COLO668 (cell line): Measurements from ENCODE around the gene PROM1.

Experiments used
- DNase-seq: peaks from one replicate; lab custom pipeline; 2025; ENCODE audit not compliant: unreplicated experiment; lab: John Stamatoyannopoulos, UW

PROM1 gene, protein sequence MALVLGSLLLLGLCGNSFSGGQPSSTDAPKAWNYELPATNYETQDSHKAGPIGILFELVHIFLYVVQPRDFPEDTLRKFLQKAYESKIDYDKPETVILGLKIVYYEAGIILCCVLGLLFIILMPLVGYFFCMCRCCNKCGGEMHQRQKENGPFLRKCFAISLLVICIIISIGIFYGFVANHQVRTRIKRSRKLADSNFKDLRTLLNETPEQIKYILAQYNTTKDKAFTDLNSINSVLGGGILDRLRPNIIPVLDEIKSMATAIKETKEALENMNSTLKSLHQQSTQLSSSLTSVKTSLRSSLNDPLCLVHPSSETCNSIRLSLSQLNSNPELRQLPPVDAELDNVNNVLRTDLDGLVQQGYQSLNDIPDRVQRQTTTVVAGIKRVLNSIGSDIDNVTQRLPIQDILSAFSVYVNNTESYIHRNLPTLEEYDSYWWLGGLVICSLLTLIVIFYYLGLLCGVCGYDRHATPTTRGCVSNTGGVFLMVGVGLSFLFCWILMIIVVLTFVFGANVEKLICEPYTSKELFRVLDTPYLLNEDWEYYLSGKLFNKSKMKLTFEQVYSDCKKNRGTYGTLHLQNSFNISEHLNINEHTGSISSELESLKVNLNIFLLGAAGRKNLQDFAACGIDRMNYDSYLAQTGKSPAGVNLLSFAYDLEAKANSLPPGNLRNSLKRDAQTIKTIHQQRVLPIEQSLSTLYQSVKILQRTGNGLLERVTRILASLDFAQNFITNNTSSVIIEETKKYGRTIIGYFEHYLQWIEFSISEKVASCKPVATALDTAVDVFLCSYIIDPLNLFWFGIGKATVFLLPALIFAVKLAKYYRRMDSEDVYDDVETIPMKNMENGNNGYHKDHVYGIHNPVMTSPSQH

DNA sequence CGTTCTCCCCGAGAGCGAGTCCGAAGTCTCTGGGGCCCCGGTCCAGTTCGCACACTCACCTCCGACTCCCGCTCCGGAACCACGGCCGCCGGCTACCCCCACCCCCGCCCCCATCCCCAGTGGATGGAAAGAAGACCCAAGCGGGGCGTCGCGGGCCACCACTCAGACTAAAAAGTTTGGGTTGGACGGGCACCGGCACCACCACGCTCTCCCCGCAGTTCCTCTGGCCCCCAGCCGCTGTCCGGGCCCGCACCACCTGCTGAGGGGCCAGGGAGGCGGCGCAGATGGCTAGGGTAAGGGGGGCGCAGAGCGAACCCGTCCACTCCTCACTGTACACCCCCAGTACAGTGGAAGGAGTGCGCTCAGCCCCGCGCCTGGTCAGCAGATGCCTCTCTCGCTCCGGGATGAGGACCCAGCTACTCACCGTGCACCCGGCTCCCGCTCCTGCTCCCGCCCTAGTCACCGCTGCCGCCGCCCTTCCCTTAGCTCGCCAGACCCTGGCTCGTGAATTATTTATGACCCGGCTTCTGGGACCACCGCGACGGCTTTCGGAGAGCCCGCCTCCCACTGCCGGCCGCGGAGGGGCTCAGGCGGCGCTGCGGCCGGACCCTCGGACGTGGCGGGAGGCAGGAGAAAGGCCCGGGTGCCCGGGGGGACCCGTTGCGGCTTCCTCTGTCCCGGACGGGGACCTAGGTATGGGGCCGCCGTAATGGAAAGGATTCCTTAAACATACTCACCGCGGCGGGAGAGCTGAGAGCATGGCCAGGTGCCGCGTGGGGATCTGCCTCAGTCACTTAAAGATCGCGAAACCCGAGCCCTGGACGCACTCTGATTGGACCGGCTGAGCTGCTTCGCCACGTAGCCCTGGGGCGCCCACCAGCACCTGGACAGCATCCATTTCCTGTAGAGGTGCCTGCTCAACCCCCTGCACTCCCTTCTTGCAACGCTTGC, at the start of gene PROM1:
PROM1 (minus strand) TSS at position 783 of the 951 bp plus-strand sequence. CDS start 8,117 bp downstream, outside the sequence.
- DNase-seq, result peak; percentile 85

DNA sequence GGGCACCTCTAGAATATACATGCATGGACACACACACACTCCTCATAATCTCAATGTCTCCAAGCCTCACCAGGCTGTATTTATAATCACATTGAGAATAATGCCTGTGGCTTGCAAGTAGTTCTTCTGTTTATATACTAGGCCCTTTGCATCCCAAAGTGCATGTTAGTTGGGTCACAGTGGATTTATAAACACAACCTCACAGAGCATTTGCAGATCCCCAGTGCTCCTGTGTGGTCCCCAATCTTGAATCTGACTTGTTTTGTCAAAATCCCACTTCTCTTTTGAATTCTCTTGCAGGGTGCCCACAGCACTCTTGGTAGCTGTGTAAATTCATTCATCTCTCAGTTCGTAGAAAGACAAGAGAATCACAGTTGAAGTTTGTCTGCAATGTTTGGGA, 49.6 kb upstream of the PROM1 start:
- DNase-seq, result no peak

DNA sequence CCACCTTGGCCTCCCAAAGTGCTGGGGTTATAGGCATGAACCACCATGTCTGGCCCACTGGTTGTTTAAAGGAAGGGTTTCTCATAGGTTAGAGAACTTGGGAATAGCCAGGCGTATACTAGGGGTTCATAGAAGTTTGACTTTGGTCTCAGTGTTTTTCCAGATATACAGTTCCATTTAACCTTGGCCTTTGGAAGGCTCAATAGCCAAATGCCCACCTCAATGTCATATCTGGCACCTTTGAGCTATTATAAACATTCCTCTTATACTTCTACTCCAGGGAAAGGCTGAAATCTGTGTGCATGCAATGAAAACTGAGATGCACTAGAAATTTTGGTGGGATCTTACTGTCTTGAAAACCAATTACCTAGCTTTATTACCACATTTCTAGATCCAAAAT, 47.5 kb upstream of the PROM1 start:
- no peak for DNase-seq

DNA sequence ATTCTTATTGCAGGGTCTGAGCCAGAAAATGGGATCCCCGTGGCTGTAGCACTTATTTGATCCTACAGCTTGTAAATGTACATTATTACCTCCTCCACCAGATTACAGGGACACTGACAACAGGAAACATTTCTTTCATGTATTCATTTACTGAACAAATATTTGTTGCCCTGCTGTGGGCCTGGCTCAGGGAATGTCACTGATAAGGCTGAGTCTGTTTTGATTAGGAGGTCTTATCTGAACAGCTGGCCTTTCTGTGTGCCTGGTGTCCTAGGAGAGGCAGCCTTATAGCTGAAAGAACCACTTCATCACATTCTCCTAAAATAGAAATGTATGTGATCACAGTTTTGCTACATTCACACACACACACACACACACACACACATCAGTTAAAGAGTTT, 45.5 kb upstream of the PROM1 start:
- peak; percentile 71 for DNase-seq

DNA sequence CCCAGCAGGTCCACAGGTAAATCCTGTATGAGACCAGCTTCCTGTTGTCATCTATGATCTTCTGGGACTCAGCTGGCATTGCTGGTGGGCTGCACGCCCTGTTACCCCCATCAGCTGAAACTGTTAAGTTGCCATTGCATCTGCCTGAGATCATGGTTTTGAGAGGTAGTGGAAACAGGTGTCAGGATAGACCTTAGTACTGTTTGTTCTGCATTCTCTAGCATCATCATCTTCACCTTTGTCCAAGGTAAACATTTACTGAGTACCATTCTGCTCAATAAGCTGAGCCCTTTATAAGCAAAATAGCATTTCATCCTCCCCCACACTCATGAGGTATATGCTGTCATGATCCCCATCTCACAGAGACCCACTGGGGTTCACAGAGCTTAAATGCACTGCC, 42.9 kb upstream of the PROM1 start:
- DNase-seq, result peak; percentile 53

DNA sequence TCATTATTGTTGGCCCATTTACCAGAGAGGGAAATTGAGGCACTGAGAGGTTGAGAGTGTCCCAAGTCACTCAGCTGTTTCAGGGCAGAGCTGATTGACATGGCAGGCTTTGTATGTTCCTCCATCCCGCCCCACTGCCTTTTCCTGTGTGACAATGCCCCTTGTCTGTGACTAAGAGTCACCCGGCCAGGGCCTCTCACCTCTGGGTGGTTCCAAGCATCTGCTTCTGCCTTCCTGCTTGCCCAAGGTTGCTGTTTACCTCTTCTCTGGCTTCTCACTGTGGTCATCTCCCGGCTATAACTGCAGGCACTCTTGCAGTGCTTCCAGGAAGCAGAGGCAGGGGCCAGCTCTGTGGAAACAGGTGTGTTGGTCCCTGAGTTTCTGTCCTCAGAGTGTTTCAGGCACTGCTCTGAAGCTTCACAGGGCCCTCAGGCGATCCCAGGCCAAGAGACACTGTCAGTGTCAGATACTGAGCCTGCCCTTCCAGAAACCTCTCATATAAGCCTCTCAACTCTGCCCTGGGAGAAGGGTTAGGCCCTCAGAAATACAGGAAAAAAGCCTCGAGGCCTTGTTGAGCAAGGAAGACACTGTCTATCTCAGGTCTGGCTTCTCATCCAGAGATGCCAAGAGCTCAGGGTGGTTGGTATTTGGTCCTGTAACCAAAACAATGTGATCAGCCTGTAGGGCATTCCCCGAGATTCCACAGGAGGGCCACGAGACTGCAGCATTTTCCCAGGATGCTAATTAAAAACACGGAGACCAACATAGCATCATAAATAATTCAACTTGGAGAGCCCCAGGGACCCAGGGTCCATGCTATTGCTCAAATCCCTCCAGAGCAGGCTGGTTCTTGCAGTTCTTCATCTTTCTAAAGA, 42.0 kb upstream of the PROM1 start:
- DNase-seq, result peak; percentile 74

DNA sequence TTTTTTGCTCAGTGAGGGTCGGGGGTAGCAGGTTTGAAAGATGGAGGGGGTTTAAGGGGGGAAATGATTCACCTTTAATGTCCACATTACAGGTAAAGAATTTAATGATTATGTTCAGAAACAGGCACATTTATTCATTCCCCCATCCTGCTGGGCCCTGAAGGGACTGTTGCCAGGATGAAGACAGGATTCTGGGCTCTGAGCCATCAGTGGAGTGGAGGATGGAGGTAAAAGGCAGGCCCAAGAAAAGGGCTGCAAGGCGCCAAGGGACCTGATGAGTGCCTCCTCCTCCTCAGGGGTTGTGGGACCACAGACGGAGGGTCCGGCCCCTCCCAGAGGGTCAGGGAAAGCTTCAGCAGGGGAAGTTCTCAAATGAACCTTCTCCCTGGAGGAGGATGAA, 40.4 kb upstream of the PROM1 start:
- peak; percentile 12 for DNase-seq

DNA sequence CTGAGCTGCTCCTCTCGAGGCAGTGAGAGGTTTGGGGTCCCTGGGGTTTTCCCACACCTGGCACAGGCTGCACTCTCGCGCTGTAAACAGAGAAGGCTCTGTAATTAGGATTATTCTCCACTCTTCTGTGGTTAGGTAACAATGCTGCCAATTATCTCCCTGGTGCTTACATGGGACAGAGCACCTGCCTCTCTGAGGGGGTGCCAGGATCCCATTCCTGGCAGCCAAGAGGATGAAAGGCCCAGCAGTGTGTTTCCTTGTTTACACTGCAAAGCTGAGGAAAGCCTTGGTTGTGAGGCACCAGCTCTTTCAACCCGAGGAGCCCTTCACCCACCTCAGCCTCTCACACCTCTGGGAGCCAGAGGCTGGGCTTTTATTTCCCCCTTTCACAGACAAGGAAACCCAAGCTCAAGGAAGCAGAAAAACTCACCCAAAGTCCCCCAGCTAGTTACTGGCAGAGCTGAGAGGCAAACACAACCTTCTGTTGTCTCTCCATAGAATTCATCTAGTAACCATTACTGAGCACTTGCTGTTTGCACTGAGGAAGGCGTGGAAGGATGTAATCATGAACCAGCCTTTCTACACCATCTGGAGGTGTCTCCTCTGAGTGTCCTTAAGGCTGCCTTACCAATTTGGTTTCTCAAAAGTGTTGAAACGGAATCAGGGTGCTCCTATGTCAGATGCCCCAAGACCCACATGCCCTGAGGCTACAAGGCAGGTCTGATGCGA, 39.7 kb upstream of the PROM1 start:
- peak; percentile 88 for DNase-seq

DNA sequence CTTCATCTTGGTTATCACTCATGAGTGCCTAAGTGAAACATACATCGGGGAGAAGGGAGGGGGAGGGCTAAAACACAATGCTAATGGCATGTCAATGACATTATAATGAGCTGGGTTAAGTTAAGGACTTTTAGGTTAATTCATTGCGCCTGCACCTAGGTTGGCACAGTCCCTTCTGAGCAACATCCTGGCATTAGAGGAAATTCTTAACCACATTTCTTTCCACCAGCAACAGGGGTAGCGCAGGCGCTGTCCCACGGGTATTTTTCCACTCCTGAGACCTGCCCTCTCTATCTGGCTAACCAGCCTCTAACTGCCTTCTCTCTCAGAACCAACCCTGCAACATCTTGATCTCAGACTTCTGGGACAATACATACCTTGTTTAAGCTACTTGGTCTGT, 39.0 kb upstream of the PROM1 start:
- peak; percentile 36 for DNase-seq

DNA sequence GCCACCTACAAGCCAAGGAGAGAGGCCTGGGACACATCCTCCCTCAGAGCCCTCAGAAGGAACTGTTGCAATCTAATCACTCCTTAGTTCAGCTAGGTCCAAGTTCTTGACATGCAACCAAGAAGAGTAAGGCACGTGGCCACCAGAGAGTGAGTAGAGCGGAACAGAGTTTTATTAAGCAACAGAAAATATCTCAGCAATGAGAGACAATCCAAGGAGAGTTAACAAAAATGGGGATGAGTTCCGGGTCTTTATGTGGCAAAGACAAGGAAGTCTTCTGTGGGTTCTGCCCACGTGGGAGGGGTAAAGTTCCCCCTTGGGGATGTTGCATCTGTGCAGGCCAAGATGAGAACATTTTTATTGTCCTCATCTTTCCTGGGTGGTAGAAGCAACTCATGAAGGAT, 38.5 kb upstream of the PROM1 start:
- no peak for DNase-seq

DNA sequence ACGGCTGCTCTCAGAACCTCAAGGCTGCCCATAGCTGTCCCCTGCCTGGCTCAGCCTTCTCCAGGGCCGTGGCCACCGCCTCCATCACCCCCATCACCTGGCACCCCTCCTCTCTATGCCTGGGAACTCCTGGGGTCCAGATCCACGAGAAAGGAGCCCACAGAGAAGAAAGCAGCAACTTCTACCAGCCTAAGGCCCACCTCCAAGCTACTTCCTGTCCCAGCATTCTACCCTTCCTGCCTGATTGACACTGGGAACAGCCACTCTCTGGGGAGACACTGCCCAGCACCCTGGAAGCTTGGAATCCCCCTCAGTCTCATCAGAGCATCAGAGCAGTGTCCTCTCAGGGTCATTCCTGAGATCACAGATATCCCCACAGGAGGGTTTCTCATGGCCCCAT, 36.9 kb upstream of the PROM1 start:
- no peak for DNase-seq

DNA sequence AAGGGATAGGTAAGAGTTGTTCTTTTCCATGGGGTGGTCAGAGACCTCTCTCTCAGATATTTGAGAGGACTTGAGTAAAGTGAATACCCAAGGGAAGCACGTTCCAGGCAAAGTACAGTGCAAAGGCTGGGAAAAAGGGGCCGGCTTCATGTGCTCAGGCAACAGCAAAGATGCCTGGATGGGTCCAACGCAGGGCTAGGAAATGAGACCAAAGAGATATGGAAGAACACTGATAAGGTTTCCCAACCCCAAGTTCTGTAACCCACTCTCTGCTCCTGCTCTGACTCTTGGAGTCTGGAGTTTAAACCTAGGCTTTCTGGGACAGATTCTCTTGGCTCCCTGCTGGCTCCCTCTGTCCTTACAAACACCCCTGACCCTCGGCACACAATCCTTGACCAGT, 36.2 kb upstream of the PROM1 start:
- DNase-seq, result no peak

DNA sequence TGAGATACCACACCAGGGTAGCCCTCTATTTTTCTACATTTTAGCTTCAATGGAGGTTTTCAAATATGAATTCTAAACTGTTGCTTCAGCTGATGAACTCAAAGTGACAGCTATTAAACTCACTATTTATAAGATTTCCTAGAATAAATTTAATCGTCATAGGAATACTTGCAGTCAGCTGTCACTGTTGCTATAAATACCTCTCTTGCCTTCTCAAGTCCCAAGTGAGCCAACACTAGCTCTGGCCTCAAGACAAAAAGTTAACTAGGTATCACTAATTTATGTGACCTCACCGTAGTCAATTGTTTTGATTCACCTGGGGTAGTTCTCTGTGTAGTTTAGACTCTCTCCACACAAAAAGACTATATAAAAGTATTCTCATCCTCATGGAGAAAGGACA, 34.3 kb upstream of the PROM1 start:
- DNase-seq, result no peak

DNA sequence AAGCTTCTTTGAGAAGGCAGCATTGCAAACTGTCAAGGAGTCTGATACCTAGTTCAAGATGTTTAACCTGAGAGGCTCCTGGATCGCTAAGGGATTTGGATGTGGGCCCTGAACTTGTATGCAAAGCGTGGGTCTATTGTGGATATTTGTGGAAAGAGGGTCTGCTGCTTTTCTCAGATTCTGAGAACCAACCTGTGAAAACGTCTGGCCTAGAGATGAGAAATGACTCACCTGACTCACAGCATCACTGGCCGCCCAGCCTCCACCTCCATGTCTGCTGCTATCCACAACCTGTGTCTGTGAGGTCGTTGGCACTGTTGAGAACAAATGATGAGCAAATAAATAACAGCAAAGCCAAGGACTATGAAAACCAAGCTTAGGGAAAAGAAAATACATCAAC, 33.3 kb upstream of the PROM1 start:
- peak; percentile 24 for DNase-seq

DNA sequence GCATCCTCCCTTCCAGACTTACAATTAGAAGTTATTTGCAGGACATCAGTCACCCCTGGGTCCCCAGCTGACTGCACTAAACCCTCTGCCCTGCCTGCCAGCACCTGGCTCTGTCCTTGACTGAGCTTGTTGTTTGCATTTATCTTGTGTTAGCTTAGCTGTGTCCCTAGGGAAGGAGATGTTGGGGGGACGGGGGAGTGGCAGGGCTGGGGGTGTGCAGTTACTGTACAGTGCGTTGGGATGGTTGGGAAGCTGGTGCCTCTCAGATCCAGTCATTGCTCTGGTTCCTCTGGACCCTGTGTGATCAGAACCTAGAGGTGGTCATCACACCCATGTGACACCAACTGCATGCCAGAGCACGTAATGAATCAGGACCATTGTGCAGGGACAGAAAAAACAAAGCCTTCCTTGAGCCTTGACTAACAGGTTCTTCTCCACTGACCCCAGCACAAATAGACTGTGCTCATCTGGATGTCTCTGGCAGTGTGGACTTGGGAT, 32.7 kb upstream of the PROM1 start:
- DNase-seq, result peak; percentile 86

DNA sequence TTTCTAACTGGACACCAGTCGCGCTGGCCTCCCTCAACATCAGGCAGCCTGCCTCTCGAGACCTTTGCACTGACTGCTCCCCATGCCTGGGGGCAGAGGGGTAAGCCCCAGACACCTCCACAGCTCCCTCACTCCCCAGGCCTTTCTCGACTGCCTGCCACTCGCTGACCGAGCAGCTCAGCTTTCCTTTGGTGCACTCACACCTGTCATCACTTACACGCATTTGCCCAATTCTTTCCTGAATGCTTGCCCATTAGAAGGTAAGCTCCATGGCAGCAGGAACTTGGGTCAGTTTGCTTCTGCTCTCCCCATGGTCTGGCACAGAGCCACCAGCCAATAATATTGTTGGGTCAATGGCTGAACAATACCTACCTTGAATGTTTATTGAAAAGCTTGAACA, 32.2 kb upstream of the PROM1 start:
- peak; percentile 86 for DNase-seq

DNA sequence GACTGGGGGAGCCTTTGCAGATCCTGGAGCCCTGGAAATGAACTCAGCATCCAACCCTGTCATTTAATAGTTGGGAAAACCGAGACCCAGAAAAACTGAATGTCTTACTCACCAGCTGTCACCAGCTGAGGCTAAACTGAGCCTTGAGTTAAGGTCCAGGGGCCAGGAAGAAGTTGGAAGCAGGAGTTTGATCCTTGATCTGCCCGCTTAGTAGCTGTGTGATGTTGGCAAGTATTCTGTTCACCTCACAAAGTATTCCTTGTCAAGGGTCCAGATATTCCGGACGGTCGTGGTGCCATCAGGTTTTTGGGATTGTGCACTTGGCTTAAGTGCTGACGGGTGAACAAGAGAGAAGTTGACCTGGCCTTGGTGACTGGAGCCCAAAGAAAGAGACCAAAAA, 30.7 kb upstream of the PROM1 start:
- no peak for DNase-seq

DNA sequence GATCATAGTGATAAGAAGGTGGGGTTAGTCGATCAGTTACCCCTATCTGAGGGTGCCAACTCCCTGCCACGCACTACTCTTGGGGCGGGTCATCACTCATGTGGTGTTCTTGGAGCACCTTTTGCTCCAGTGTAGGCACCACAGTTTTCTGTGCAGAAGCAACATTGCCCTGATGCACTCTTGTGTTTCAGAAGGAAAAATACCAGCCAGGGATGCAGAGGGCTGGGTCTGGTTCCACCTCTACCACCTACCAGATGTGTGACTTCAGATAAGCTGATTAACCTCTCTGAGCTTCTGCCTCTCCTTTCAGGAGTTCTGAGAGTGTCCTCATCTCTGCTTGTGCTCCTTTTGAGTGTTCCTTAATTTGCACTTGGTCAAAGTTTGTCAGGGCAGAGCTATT, 29.9 kb upstream of the PROM1 start:
- no peak for DNase-seq

DNA sequence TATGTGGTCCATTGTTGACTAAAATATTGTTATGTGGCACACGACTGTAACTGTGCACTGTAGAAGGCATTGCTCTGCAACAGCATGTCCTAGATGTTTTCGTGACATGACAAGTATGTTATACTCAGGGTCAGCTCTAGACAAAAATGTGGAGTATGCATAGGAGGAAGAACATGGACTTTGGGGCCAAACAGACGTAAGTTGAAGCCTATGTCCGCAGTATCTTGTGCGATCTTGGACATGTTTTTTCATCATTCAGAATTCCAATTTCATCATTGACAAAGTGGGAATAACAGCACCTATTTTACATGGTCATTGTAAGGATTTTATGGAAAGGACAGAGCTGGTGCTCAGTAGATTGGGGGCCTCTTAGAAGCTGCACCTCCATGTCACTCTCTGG, 27.7 kb upstream of the PROM1 start:
- no peak for DNase-seq
